Psoas muscle (tissue), 8 donors: ENCODE measurements around the gene BUB1B. TPM values are rescaled to one million over a fixed set of nuclear protein-coding genes. Genes with fewer than 3 reads are reported as not detected.

Experiments used
- ATAC-seq, 4 donors: fragments of 200-7000 bp; cut with Tn5 transposase; one replicate each; pipeline ENCODE4 v1.9.1; 2020; ENCODE audit warnings: moderate library complexity in 3 of 4, mild to moderate bottlenecking in 2 of 4
- DNase-seq, 2 donors: peaks; one replicate each; pipeline ENCODE4 v3.0.0-alpha.2; 2020
- H3K27ac ChIP-seq: fragments of 200-600 bp; one replicate; pipeline ENCODE4 v1.8.0; 2022
- H3K27me3 ChIP-seq, 3 donors: fragments of 200-600 bp in 1 of 3; one replicate each; pipeline versions ENCODE4 v1.6.1 to v1.8.0; 2013 to 2022; ENCODE audit warnings: low read length in 2 of 3, mild to moderate bottlenecking in 2 of 3, moderate library complexity in 1 of 3; ENCODE audit not compliant: insufficient read depth in 3 of 3
- H3K36me3 ChIP-seq, 2 donors: fragments of 200-600 bp in 1 of 2; one replicate each; pipeline versions ENCODE4 v1.6.1 to v1.8.0; 2013 to 2022; ENCODE audit warnings: low read depth in 1 of 2, mild to moderate bottlenecking in 1 of 2, moderate library complexity in 1 of 2; ENCODE audit not compliant: insufficient read depth in 1 of 2
- H3K4me1 ChIP-seq: fragments of 200-600 bp; one replicate; pipeline ENCODE4 v1.8.0; 2022
- H3K4me3 ChIP-seq: fragments of 200-600 bp; one replicate; pipeline ENCODE4 v1.8.0; 2022; ENCODE audit warnings: mild to moderate bottlenecking
- H3K9me3 ChIP-seq: fragments of 200-600 bp; one replicate; pipeline ENCODE4 v1.8.0; 2022
- CTCF ChIP-seq: fragments of 200-600 bp; IDR thresholded peaks from one replicate; pipeline ENCODE4 v1.8.0; 2022; ENCODE audit warnings: antibody characterized with exemption
- WGBS, 3 donors: extraction: QIAGEN DNeasy Blood & Tissue Kit; methylation state at CpG; one replicate each; pipeline versions ENCODE4 v1.1.6 to v1.1.7; 2013; 5-methylcytosine and 5-hydroxymethylcytosine counted together
- intact Hi-C, 2 donors: fragments of 100-400 bp; cut with DNase I; formaldehyde crosslinking; loops; one replicate each; pipeline versions ENCODE4 v1.11.0 to v1.14.2; 2022
- polyA plus RNA-seq, 3 donors: library from polyadenylated mRNA; stranded (reverse); fragments of 200-250 nt; gene quantifications; one replicate each; pipeline ENCODE4 v1.2.3, GENCODE V29; 2013
- total RNA-seq, 4 donors: library from RNA; stranded (reverse); fragmentation: NEBNext Ultra II Directional in 2 of 4; extraction: Animal tissue kit (Norgen Biotek cat#: 25700) in 2 of 4; gene quantifications; one replicate each; pipeline versions ENCODE4 v1.2.1 to v1.2.4, GENCODE V29; 2021 to 2023
- donor health status: healthy with polysubstance abuse.
- donor health status: DM: no; HTN: no; CAD: no; lungs with moderate emphysema.
- donor health status: Bipolar disorder and iron deficiency.
- donor health status: healthy.
- donor health status: DM: yes; HTN: yes; CAD: no.
- donor health status: DM: no; HTN: no; CAD: no.
- donor health status: DM: no; HTN: no; CAD: no.
- donor health status: DM: yes; HTN: yes; CAD: no.

The BUB1B gene
- total and polyA plus RNA-seq, 7 donors: 0.10 to 1.0 (median 0.56) TPM; not detected in 3

DNA sequence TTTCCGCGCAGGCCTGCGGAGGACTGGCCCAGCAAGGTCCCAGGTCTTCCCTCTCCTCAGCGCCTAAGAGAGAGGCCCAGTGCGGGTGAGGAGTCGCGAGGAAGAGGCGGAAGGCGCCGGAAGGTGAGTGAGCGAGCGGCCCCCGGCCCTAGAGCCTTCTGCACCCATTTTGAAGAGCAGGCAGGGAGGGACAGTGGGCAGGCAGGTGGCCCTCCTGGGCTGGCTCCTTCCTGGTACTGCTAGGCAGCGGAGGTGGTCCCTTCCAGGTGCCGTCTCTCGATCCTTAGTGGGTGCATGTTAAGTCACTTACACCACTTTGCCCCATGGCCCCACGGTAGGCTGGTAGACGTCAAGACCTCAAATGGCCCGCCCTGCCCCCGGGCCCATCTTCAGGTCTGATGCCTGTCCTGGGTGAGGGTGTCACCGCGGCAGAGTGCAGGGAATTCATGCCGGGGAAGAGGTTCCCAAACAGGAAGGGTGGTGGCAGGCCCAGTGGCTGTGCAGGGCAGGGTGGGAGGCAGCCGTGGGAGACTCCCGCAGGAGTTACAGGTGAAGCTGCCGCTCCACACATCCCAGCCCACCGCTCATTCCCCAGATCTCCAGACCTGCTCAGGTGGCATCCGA lies 92.4 kb downstream of the BUB1B start:
- Histone ChIP-seq H3K27me3 (no peaks in the 10 kb centered on the region), H3K36me3 (no peaks in the 10 kb centered on the region), H3K9me3 (no peaks in the 10 kb centered on the region), H3K4me3 (peak overlapping the region; percentile 78), H3K27ac (no peak overlapping the region), H3K4me1 (peaks cover 8% of the 10 kb centered on the region)
- peak in 1 of 2 donors; percentile 41 for DNase-seq
- no peak for ATAC-seq
- 42 to 46% (median 45%) methylated on average over 28 of the region's 28 CpGs for WGBS, 3 donors
- TF ChIP-seq CTCF: no peak
- intact Hi-C loops: no loop called here

GRCh38 chr15:40254452-40254851 lies 93.6 kb downstream of the BUB1B start:
- H3K27me3 ChIP-seq: no peaks in the 10 kb centered on the region
- DNase-seq (peak in 1 of 2 donors; percentile 15), ATAC-seq (no peak)
- no peaks in the 10 kb centered on the region for H3K36me3 ChIP-seq
- no peak overlapping the region for H3K27ac ChIP-seq
- no peak for TF ChIP-seq CTCF
- intact Hi-C loops: no loop called here
- no peak overlapping the region for H3K4me3 ChIP-seq
- H3K4me1 ChIP-seq: peaks cover 8% of the 10 kb centered on the region
- no peaks in the 10 kb centered on the region for H3K9me3 ChIP-seq
- 95 to 98% (median 96%) methylated on average over 3 of the region's 3 CpGs for WGBS, 3 donors

DNA sequence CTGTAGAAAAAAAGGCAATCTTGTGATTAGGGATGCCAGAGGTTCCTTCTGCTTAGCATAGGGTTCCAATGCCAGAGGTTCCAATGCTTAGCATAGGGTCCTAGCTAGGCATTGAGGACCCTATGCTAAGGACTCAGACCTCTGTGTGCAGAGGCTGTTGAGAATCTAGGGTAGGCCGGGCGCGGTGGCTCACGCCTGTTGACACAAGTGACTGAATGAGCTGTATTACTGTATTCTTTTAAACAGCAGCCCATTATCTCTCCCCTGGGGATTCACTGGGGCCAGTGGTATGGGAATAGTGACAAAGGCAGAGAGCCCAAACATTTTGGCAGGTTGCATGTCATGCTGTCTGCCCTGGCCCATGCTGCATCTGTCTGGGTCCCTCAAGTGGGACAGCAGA lies 94.2 kb downstream of the BUB1B start:
- ATAC-seq: peak in 1 of 4 donors; percentile 41
- no peak for DNase-seq
- Histone ChIP-seq H3K9me3 (no peaks in the 10 kb centered on the region), H3K27ac (no peak overlapping the region), H3K4me3 (no peak overlapping the region), H3K36me3 (no peaks in the 10 kb centered on the region), H3K4me1 (peaks cover 8% of the 10 kb centered on the region), H3K27me3 (no peaks in the 10 kb centered on the region)
- WGBS, 3 donors: 33 to 48% (median 46%) methylated on average over 4 of the region's 4 CpGs
- intact Hi-C loops: no loop called here
- no peak for TF ChIP-seq CTCF

DNA sequence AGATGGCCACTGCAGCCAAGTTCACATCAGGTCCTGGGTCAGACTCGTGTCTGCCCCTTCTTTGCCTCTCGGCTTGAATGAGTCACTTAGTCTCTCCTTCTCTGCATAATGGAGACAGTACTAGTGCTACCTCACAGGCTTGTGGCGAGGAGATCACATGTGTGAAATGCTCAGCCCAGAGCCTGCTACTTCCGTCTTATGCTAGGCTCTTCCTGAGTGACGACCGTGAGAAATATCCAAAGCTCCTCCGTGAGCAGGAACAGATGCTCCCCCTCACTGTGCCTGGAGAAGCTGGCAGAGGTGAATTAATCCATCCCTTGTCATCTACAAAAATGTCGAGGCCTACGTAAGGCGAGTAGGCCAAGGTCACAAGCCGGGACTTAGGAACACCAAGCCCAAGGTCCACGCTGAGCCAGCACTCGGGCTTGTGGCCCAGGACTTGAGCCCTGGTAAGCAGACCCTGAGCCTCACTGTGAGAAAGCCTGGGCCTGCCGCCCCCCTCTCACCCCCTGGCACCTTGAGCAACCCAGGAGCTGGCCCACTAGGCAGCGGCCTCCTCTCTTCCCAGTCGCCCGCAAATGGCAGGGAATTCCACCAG lies 95.9 kb downstream of the BUB1B start:
- DNase-seq (no peak), ATAC-seq (no peak)
- intact Hi-C loops: no loop called here
- H3K4me1 ChIP-seq: peaks cover 8% of the 10 kb centered on the region
- H3K9me3 ChIP-seq: no peaks in the 10 kb centered on the region
- no peak overlapping the region for H3K27ac ChIP-seq
- no peaks in the 10 kb centered on the region for H3K36me3 ChIP-seq
- H3K4me3 ChIP-seq: no peak overlapping the region
- WGBS, 3 donors: 80 to 92% (median 85%) methylated on average over 17 of the region's 17 CpGs
- H3K27me3 ChIP-seq: no peaks in the 10 kb centered on the region
- no peak for TF ChIP-seq CTCF
